ENCODE results near the gene TCEA2. TPM values are rescaled to one million over a fixed set of nuclear protein-coding genes. Genes with fewer than 3 reads are reported as not detected.
"Not testable (repeated sequence)": the region's sequence is repeated elsewhere in the genome, so short reads cannot be mapped to it uniquely, and the experiment has no call there.

The TCEA2 gene
- total RNA-seq, 1 donor from 2014 or later, result 49.0 TPM

- H3K4me1 Mint-ChIP-seq (ENCODE audit: low read depth), result no peaks in the 10 kb centered on the region
- DNase-seq (ENCODE audit: low spot score), result no peak
- intact Hi-C loops (cut with micrococcal nuclease), result no loop called here
- no peaks in the 10 kb centered on the region for H3K27me3 Mint-ChIP-seq (ENCODE audit: low read depth)
- H3K4me3 Mint-ChIP-seq (ENCODE audit: low read depth), result no peak overlapping the region
- H3K27ac Mint-ChIP-seq, result no peak overlapping the region
- no peaks in the 10 kb centered on the region for H3K36me3 Mint-ChIP-seq (ENCODE audit: low read depth)
- H3K9me3 Mint-ChIP-seq, result no peaks in the 10 kb centered on the region
Measured at GRCh38 chr20:64113444-64113775, 50.4 kb downstream of the TCEA2 start.

- H3K4me3 Mint-ChIP-seq (ENCODE audit: low read depth), result no peak overlapping the region
- H3K27me3 Mint-ChIP-seq (ENCODE audit: low read depth), result no peaks in the 10 kb centered on the region
- no peaks in the 10 kb centered on the region for H3K36me3 Mint-ChIP-seq (ENCODE audit: low read depth)
- H3K27ac Mint-ChIP-seq, result no peak overlapping the region
- intact Hi-C loops (cut with micrococcal nuclease), result no loop called here
- DNase-seq (ENCODE audit: low spot score), result peak; percentile 6
- H3K4me1 Mint-ChIP-seq (ENCODE audit: low read depth), result no peaks in the 10 kb centered on the region
- no peaks in the 10 kb centered on the region for H3K9me3 Mint-ChIP-seq
Measured at GRCh38 chr20:64113796-64114355, 50.9 kb downstream of the TCEA2 start.

- no peaks in the 10 kb centered on the region for H3K36me3 Mint-ChIP-seq (ENCODE audit: low read depth)
- DNase-seq (ENCODE audit: low spot score), result peak; percentile 5
- no peaks in the 10 kb centered on the region for H3K9me3 Mint-ChIP-seq
- H3K27me3 Mint-ChIP-seq (ENCODE audit: low read depth), result no peaks in the 10 kb centered on the region
- no peak overlapping the region for H3K27ac Mint-ChIP-seq
- intact Hi-C loops (cut with micrococcal nuclease), result no loop called here
- no peak overlapping the region for H3K4me3 Mint-ChIP-seq (ENCODE audit: low read depth)
- H3K4me1 Mint-ChIP-seq (ENCODE audit: low read depth), result no peaks in the 10 kb centered on the region
Measured at GRCh38 chr20:64114356-64114971, 51.5 kb downstream of the TCEA2 start.

GRCh38 chr20:64115171-64115911 is 52.3 kb downstream of the TCEA2 start:
- intact Hi-C loops (cut with micrococcal nuclease), result no loop called here

GRCh38 chr20:64116016-64116415 is 53.0 kb downstream of the TCEA2 start:
- DNase-seq (ENCODE audit: low spot score), result peak; percentile 8
- H3K36me3 Mint-ChIP-seq (ENCODE audit: low read depth), result no peaks in the 10 kb centered on the region
- H3K27me3 Mint-ChIP-seq (ENCODE audit: low read depth), result peaks cover 2% of the 10 kb centered on the region
- no peaks in the 10 kb centered on the region for H3K9me3 Mint-ChIP-seq
- no peak overlapping the region for H3K27ac Mint-ChIP-seq
- intact Hi-C loops (cut with micrococcal nuclease), result no loop called here
- peaks cover 9% of the 10 kb centered on the region for H3K4me1 Mint-ChIP-seq (ENCODE audit: low read depth)
- H3K4me3 Mint-ChIP-seq (ENCODE audit: low read depth), result no peak overlapping the region

More at GRCh38 chr20:64115171-64115911, 52.3 kb downstream of the TCEA2 start:
- Mint-ChIP-seq H3K9me3 (no peaks in the 10 kb centered on the region), H3K27ac (no peak overlapping the region), H3K4me3 (ENCODE audit: low read depth) (no peak overlapping the region), H3K36me3 (ENCODE audit: low read depth) (no peaks in the 10 kb centered on the region), H3K4me1 (ENCODE audit: low read depth) (peaks cover 7% of the 10 kb centered on the region), H3K27me3 (ENCODE audit: low read depth) (no peaks in the 10 kb centered on the region)
- DNase-seq (ENCODE audit: low spot score), result peak; percentile 7

- peaks cover 9% of the 10 kb centered on the region for H3K4me1 Mint-ChIP-seq (ENCODE audit: low read depth)
- H3K27me3 Mint-ChIP-seq (ENCODE audit: low read depth), result peaks cover 4% of the 10 kb centered on the region
- no peaks in the 10 kb centered on the region for H3K9me3 Mint-ChIP-seq
- no peak overlapping the region for H3K4me3 Mint-ChIP-seq (ENCODE audit: low read depth)
- no peaks in the 10 kb centered on the region for H3K36me3 Mint-ChIP-seq (ENCODE audit: low read depth)
- intact Hi-C loops (cut with micrococcal nuclease), result no loop called here
- no peak overlapping the region for H3K27ac Mint-ChIP-seq
- peak; percentile 6 for DNase-seq (ENCODE audit: low spot score)
Measured at GRCh38 chr20:64116541-64117431, 53.8 kb downstream of the TCEA2 start.

GRCh38 chr20:64117432-64117777 is 54.4 kb downstream of the TCEA2 start:
- H3K4me3 Mint-ChIP-seq (ENCODE audit: low read depth); DNase-seq (ENCODE audit: low spot score); intact Hi-C loops (cut with micrococcal nuclease); H3K4me1 Mint-ChIP-seq (ENCODE audit: low read depth); H3K9me3 Mint-ChIP-seq; H3K27me3 Mint-ChIP-seq (ENCODE audit: low read depth); H3K27ac Mint-ChIP-seq; H3K36me3 Mint-ChIP-seq (ENCODE audit: low read depth): not testable (repeated sequence)

- H3K4me3 Mint-ChIP-seq (ENCODE audit: low read depth), result no peak overlapping the region
- intact Hi-C loops (cut with micrococcal nuclease), result no loop called here
- H3K27me3 Mint-ChIP-seq (ENCODE audit: low read depth), result peaks cover 6% of the 10 kb centered on the region
- peak; percentile 6 for DNase-seq (ENCODE audit: low spot score)
- no peak overlapping the region for H3K27ac Mint-ChIP-seq
- no peaks in the 10 kb centered on the region for H3K36me3 Mint-ChIP-seq (ENCODE audit: low read depth)
- H3K9me3 Mint-ChIP-seq, result no peaks in the 10 kb centered on the region
- peaks cover 9% of the 10 kb centered on the region for H3K4me1 Mint-ChIP-seq (ENCODE audit: low read depth)
Measured at GRCh38 chr20:64119301-64119680, 56.3 kb downstream of the TCEA2 start.

GRCh38 chr20:64119681-64120341 is 56.8 kb downstream of the TCEA2 start:
- intact Hi-C loops (cut with micrococcal nuclease), result loop anchor here (2.0 kb wide), 2 partner anchors 37 to 139 kb away; partner anchors contain the start of gene PRPF6
- peak overlapping the region; percentile 60 for H3K4me3 Mint-ChIP-seq (ENCODE audit: low read depth)
- no peak overlapping the region for H3K27ac Mint-ChIP-seq
- H3K4me1 Mint-ChIP-seq (ENCODE audit: low read depth), result peaks cover 9% of the 10 kb centered on the region
- DNase-seq (ENCODE audit: low spot score), result peak; percentile 25
- no peaks in the 10 kb centered on the region for H3K9me3 Mint-ChIP-seq
- H3K36me3 Mint-ChIP-seq (ENCODE audit: low read depth), result no peaks in the 10 kb centered on the region
- H3K27me3 Mint-ChIP-seq (ENCODE audit: low read depth), result peaks cover 10% of the 10 kb centered on the region

- Mint-ChIP-seq H3K9me3 (no peaks in the 10 kb centered on the region), H3K4me3 (ENCODE audit: low read depth) (no peak overlapping the region), H3K27me3 (ENCODE audit: low read depth) (peaks cover 10% of the 10 kb centered on the region), H3K27ac (no peak overlapping the region), H3K36me3 (ENCODE audit: low read depth) (no peaks in the 10 kb centered on the region), H3K4me1 (ENCODE audit: low read depth) (peaks cover 9% of the 10 kb centered on the region)
- intact Hi-C loops (cut with micrococcal nuclease), result loop anchor here (2.0 kb wide), 2 partner anchors 39 to 141 kb away; partner anchors contain the start of gene PRPF6
- DNase-seq (ENCODE audit: low spot score), result no peak
Measured at GRCh38 chr20:64121586-64121985, 58.6 kb downstream of the TCEA2 start.

Measured in activated T-helper 2 cell treated with anti-CD3 and anti-CD28 coated beads, Interferon-gamma antibody, Interleukin-2, Interleukin-4, amounts not matched to agents 10 μg/mL and 5 μg/mL and 100 μg/mL, durations not matched to agents 14 hours and 24 hours and 36 hours (primary cell).